PFSK-1 (cell line): ENCODE results near the gene TMEM273.
A peak's percentile ranks its signal among the peaks of the same experiment; 100 is the strongest.

Experiments
- FOXP2 ChIP-seq: optimal IDR thresholded peaks from 2 replicates; pipeline ENCODE3; 2011; ENCODE audit warnings: borderline replicate concordance, control low read depth, inconsistent platforms; ENCODE audit not compliant: insufficient read depth; ENCODE audit errors: extremely low read length, extremely low read depth
- POLR2AphosphoS5 ChIP-seq: IDR thresholded peaks from 2 replicates; pipeline ENCODE4 v1.6.1; 2012; ENCODE audit warnings: low read depth, mild to moderate bottlenecking, control low read depth, low read length, moderate library complexity
- REST ChIP-seq, 2 experiments: IDR thresholded peaks; 2 replicates each; pipeline versions ENCODE4 v1.6.1 to v1.8.0; 2011 to 2012; ENCODE audit warnings: low read depth in 2 of 2, low read length in 2 of 2, control low read depth in 1 of 2, inconsistent platforms in 1 of 2, mild to moderate bottlenecking in 1 of 2, moderate library complexity in 1 of 2; ENCODE audit not compliant: insufficient read depth in 1 of 2
- SIN3A ChIP-seq: IDR thresholded peaks from 2 replicates; pipeline ENCODE4 v1.6.1; 2012; ENCODE audit warnings: mild to moderate bottlenecking, low read length, moderate library complexity, borderline replicate concordance; ENCODE audit not compliant: insufficient read depth
- TAF1 ChIP-seq: IDR thresholded peaks from 2 replicates; pipeline ENCODE4 v1.6.1; 2012; ENCODE audit warnings: low read length, control low read depth, borderline replicate concordance; ENCODE audit not compliant: insufficient read depth

The TMEM273 gene

GRCh38 chr10:49150426-49150825, 37.8 kb downstream of the TMEM273 start:
- no peak for TF ChIP-seq REST (IDR thresholded peaks at IDR 0.05; ENCODE audit: insufficient read depth in 1 of 2, low read depth in 2 of 2, low read length in 2 of 2)
- TF ChIP-seq FOXP2, result no peak
- TF ChIP-seq TAF1, result no peak
- no peak for TF ChIP-seq SIN3A
- no peak for TF ChIP-seq POLR2AphosphoS5

GRCh38 chr10:49149881-49150280, 38.3 kb downstream of the TMEM273 start:
- TF ChIP-seq FOXP2 (no peak), SIN3A (no peak), TAF1 (no peak), POLR2AphosphoS5 (no peak), REST (IDR thresholded peaks at IDR 0.05; ENCODE audit: insufficient read depth in 1 of 2, low read depth in 2 of 2, low read length in 2 of 2) (no peak)

- TF ChIP-seq FOXP2 (peak; percentile 78), TAF1 (no peak)
Observed at GRCh38 chr10:49144058-49144720, 44.0 kb downstream of the TMEM273 start.

GRCh38 chr10:49143249-49143648, 44.9 kb downstream of the TMEM273 start:
- TF ChIP-seq TAF1 (no peak), FOXP2 (no peak), SIN3A (no peak), POLR2AphosphoS5 (no peak), REST (IDR thresholded peaks at IDR 0.05; ENCODE audit: insufficient read depth in 1 of 2, low read depth in 2 of 2, low read length in 2 of 2) (no peak)

- TF ChIP-seq TAF1 (no peak), FOXP2 (no peak), SIN3A (no peak), POLR2AphosphoS5 (no peak), REST (IDR thresholded peaks at IDR 0.05; ENCODE audit: insufficient read depth in 1 of 2, low read depth in 2 of 2, low read length in 2 of 2) (no peak)
Observed at GRCh38 chr10:49141541-49142332, 46.5 kb downstream of the TMEM273 start.
